MCF 10A (cell line): ENCODE measurements around the gene ZNF560. TPM values are rescaled to one million over a fixed set of nuclear protein-coding genes. Genes with fewer than 3 reads are reported as not detected.
A peak's percentile ranks its signal among the peaks of the same experiment; 100 is the strongest.
"Not testable (repeated sequence)": the region's sequence is repeated elsewhere in the genome, so short reads cannot be mapped to it uniquely, and the experiment has no call there.

Source experiments
- Bru-seq: library from RNA; stranded (reverse); fragments of 400-500 nt; gene quantifications from one replicate; lab custom pipeline; 2021; lab: Mats Ljungman, UMichigan
- BruChase-seq, 2 experiments: library from RNA; stranded (reverse); fragments of 400-500 nt; gene quantifications; one replicate each; lab custom pipeline; 2021; lab: Mats Ljungman, UMichigan
- BruUV-seq: library from RNA; stranded (reverse); fragments of 400-500 nt; replicated peaks from 2 replicates; lab custom pipeline; 2021; lab: Mats Ljungman, UMichigan
- CTCF ChIA-PET: fragments of 300-600 bp; sonication (Branson Sonifier 250); formaldehyde crosslinking; extraction: SDS; loops from one replicate; lab custom pipeline; 2021; ENCODE audit warnings: antibody characterized with exemption, inconsistent platforms; lab: Yijun Ruan, JAX
- POLR2A ChIA-PET: fragments of 300-600, 350-650 bp; sonication (Branson Sonifier 250); formaldehyde crosslinking; extraction: SDS; loops from one replicate; lab custom pipeline; 2020; ENCODE audit warnings: antibody characterized with exemption, inconsistent platforms; lab: Yijun Ruan, JAX
- DNase-seq: peaks from one replicate; pipeline ENCODE4 v3.0.0-alpha.2; 2018; ENCODE audit not compliant: unreplicated experiment
- H3K27ac Mint-ChIP-seq: one replicate; pipeline ENCODE4 v1.8.0; 2022; ENCODE audit warnings: mild to moderate bottlenecking, low read depth, mixed read lengths; ENCODE audit not compliant: unreplicated experiment
- H3K27me3 Mint-ChIP-seq: one replicate; pipeline ENCODE4 v1.8.0; 2022; ENCODE audit warnings: mixed read lengths; ENCODE audit not compliant: insufficient read depth, unreplicated experiment
- H3K36me3 Mint-ChIP-seq: one replicate; pipeline ENCODE4 v1.8.0; 2022; ENCODE audit warnings: mild to moderate bottlenecking, moderate library complexity, mixed read lengths; ENCODE audit not compliant: insufficient read depth, unreplicated experiment
- H3K4me1 Mint-ChIP-seq: one replicate; pipeline ENCODE4 v1.8.0; 2022; ENCODE audit warnings: mixed read lengths; ENCODE audit not compliant: insufficient read depth, unreplicated experiment
- H3K4me3 Mint-ChIP-seq: one replicate; pipeline ENCODE4 v1.8.0; 2022; ENCODE audit warnings: mild to moderate bottlenecking, moderate library complexity, mixed read lengths; ENCODE audit not compliant: unreplicated experiment
- H3K9me3 Mint-ChIP-seq: one replicate; pipeline ENCODE4 v1.8.0; 2022; ENCODE audit warnings: mixed read lengths; ENCODE audit not compliant: unreplicated experiment
- intact Hi-C: fragments of 100-400 bp; cut with micrococcal nuclease; formaldehyde crosslinking; loops from 2 replicates; pipeline ENCODE4 v1.14.1; 2022
- long read RNA-seq: library from polyadenylated mRNA; stranded (forward); transcript quantifications from one replicate; pipeline ENCODE4 v2.0.0, GENCODE V29; 2022
- total RNA-seq: library from RNA; stranded (reverse); gene quantifications from 2 replicates; pipeline ENCODE4 v1.2.3, GENCODE V29; 2022
- TF ChIP-seq, protein P1 (sequence below): fragments of 200-600 bp; IDR thresholded peaks from one replicate; pipeline ENCODE4 v1.8.0; 2022; ENCODE audit warnings: antibody characterized with exemption, mild to moderate bottlenecking; ENCODE audit not compliant: unreplicated experiment

Gene ZNF560
- not detected in 2 replicates for total RNA-seq
- percentile 4 among the genes with signal in this experiment for Bru-seq, nascent RNA
- percentile 14 among the genes with signal in this experiment for BruChase-seq, experiment 1, labeled RNA remaining after a 6-hour chase
- percentile 6 among the genes with signal in this experiment for BruChase-seq, experiment 2, labeled RNA remaining after a 2-hour chase
- long read RNA-seq, result 0 reads

DNA sequence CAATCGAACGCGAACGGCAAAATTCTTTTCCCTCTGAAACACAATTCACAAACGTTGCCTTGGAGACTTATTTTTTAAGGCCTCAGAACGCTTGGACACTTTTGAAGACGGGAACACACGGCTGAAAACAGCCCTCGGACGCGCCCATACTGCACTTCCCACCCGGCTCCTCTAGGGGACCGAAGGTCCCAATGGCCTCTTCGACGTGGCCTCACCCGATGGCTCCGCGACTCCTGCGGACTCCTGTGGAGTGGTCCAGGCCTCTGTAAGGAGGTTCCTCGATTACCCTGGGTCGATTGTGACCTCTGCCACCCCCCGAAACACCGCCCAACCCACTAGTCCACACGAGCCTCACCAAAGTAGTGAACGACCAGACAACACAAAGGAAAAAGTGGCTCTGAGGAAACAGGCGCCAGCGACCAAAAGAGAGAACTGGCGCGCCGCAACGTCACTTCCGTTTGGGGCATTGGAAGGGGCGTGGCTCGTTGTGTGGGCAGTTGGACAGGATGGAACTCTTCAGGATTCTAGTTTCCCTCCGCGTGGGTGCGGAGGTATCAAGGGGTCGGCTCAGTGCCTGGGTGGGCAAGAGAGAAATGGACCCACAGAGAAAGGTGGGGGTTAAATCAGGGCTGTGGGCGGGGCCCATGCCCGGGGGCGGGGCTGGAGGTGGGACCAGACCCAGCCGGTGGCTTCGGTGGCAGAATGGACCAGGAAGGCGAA, at the start of gene ZNF560:
ZNF560 (minus strand) TSS at position 434 of the 720 bp plus-strand sequence. CDS start 23,303 bp downstream, outside the sequence.
- BruUV-seq, result no TSS peak
- Mint-ChIP-seq H3K27me3 (no peaks in the 10 kb centered on the region), H3K36me3 (no peaks in the 10 kb centered on the region), H3K27ac (no peak within 1 kb of the TSS), H3K4me1 (no peaks in the 10 kb centered on the region), H3K9me3 (peaks cover 19% of the 10 kb centered on the region), H3K4me3 (no peak within 1 kb of the TSS)
- intact Hi-C loops, result no loop called here
- POLR2A ChIA-PET, result no interaction called here
- TF ChIP-seq, protein P1, sequence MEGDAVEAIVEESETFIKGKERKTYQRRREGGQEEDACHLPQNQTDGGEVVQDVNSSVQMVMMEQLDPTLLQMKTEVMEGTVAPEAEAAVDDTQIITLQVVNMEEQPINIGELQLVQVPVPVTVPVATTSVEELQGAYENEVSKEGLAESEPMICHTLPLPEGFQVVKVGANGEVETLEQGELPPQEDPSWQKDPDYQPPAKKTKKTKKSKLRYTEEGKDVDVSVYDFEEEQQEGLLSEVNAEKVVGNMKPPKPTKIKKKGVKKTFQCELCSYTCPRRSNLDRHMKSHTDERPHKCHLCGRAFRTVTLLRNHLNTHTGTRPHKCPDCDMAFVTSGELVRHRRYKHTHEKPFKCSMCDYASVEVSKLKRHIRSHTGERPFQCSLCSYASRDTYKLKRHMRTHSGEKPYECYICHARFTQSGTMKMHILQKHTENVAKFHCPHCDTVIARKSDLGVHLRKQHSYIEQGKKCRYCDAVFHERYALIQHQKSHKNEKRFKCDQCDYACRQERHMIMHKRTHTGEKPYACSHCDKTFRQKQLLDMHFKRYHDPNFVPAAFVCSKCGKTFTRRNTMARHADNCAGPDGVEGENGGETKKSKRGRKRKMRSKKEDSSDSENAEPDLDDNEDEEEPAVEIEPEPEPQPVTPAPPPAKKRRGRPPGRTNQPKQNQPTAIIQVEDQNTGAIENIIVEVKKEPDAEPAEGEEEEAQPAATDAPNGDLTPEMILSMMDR, result peak; percentile 17
- CTCF ChIA-PET, result no interaction called here
- DNase-seq, result no peak

- Mint-ChIP-seq H3K4me3 (no peak overlapping the region), H3K27me3 (no peaks in the 10 kb centered on the region), H3K36me3 (no peaks in the 10 kb centered on the region), H3K9me3 (peaks cover 15% of the 10 kb centered on the region), H3K4me1 (no peaks in the 10 kb centered on the region), H3K27ac (no peak overlapping the region)
- no TSS peak for BruUV-seq
- DNase-seq, result no peak
- POLR2A ChIA-PET, result interaction anchor here (1.5 kb wide), 1 partner anchor 10 kb away, joined by 5 read pairs; no protein-coding TSS in a partner anchor
- TF ChIP-seq, protein P1, result no peak
- intact Hi-C loops, result no loop called here
- CTCF ChIA-PET, result interaction anchor here (0.6 to 0.7 kb wide), 2 partner anchors 239 to 278 kb away, joined by 4 to 7 read pairs; no protein-coding TSS in a partner anchor
Observed at GRCh38 chr19:9547870-9548269, 49.5 kb upstream of the ZNF560 start.

DNA sequence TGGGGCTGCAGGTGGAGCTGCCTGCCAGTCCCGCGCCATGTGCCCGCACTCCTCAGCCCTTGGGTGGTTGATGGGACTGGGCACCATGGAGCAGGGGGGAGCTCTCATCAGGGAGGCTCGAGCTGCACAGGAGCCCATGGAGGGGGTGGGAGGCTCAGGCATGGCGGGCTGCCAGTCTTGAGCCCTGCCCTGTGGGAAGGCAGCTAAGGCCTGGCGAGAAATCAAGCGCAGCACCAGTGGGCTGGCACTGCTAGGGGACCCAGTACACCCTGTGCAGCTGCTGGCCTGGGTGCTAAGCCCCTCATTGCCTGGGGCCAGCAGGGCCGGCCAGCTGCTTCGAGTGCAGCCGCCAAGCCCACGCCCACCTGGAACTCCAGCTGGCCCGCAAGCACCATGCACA, 42.9 kb upstream of the ZNF560 start:
- H3K27me3 Mint-ChIP-seq, intact Hi-C loops, H3K4me3 Mint-ChIP-seq, H3K36me3 Mint-ChIP-seq, DNase-seq, H3K4me1 Mint-ChIP-seq, BruUV-seq, H3K27ac Mint-ChIP-seq: not testable (repeated sequence)
- POLR2A ChIA-PET, result interaction anchor here (0.6 kb wide), 1 partner anchor 11 kb away, joined by 3 read pairs; no protein-coding TSS in a partner anchor
- CTCF ChIA-PET, result interaction anchor here (0.8 kb wide), 1 partner anchor 15 kb away, joined by 3 read pairs; no protein-coding TSS in a partner anchor
- peaks cover 15% of the 10 kb centered on the region for H3K9me3 Mint-ChIP-seq

- POLR2A ChIA-PET, result interaction anchor here (0.6 to 1.1 kb wide), 2 partner anchors 21 to 383 kb away, joined by 3 read pairs; no protein-coding TSS in a partner anchor
- H3K27ac Mint-ChIP-seq, BruUV-seq, CTCF ChIA-PET, intact Hi-C loops, H3K27me3 Mint-ChIP-seq, H3K4me1 Mint-ChIP-seq, DNase-seq: not testable (repeated sequence)
- H3K4me3 Mint-ChIP-seq, result peak overlapping the region; percentile 26
- H3K9me3 Mint-ChIP-seq, result peaks cover 15% of the 10 kb centered on the region
- H3K36me3 Mint-ChIP-seq, result peaks cover 14% of the 10 kb centered on the region
Observed at GRCh38 chr19:9539921-9540320, 41.5 kb upstream of the ZNF560 start.

DNA sequence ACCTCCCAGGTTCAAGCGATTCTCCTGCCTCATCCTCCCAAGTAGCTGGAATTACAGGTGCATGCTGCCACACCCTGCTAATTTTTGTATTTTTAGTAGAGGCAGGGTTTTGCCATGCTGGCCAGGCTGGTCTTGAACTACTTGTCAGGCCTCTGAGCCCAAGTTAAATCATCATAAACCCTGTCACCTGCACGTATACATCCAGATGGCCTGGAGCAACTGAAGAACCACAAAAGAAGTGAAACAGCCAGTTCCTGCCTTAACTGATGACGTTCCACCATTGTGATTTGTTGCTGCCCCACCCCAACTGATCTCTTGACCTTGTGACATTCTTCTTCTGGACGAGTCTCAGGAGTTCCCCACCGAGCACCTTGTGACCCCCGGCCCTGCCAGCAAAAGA, 40.8 kb upstream of the ZNF560 start:
- Mint-ChIP-seq H3K36me3 (peaks cover 21% of the 10 kb centered on the region), H3K9me3 (peaks cover 15% of the 10 kb centered on the region), H3K4me3 (peak overlapping the region; percentile 26), H3K27ac (peak overlapping the region; percentile 100)
- intact Hi-C loops, H3K27me3 Mint-ChIP-seq, H3K4me1 Mint-ChIP-seq, CTCF ChIA-PET, DNase-seq, BruUV-seq: not testable (repeated sequence)
- POLR2A ChIA-PET, result interaction anchor here (1.1 kb wide), 1 partner anchor 22 kb away, joined by 3 read pairs; no protein-coding TSS in a partner anchor
